K562 (cell line): ENCODE measurements around the gene DENND10. TPM values are rescaled to one million over a fixed set of nuclear protein-coding genes. Genes with fewer than 3 reads are reported as not detected.

Source experiments
- ATAC-seq: fragments of 200-7000 bp; cut with Tn5 transposase; 3 replicates; pipeline ENCODE4 v1.9.1; 2020; ENCODE audit warnings: moderate library complexity
- BruUV-seq: library from RNA; stranded (reverse); fragments of 400-500 nt; replicated peaks from 2 replicates; lab custom pipeline; 2021; lab: Mats Ljungman, UMichigan
- CTCF ChIA-PET: fragments of 300-600 bp; formaldehyde crosslinking; extraction: SDS; loops from one replicate; lab custom pipeline; 2021; ENCODE audit warnings: low intra/inter-chr PET ratio; lab: Yijun Ruan, JAX
- POLR2A ChIA-PET: fragments of 300-600, 350-650 bp; sonication (Branson Sonifier 250); formaldehyde crosslinking; extraction: SDS; loops from one replicate; lab custom pipeline; 2021; ENCODE audit warnings: antibody characterized with exemption, inconsistent platforms; lab: Yijun Ruan, JAX
- DNase-seq, 4 experiments: peaks; one replicate each; pipeline versions ENCODE4 v3.0.0 to v3.0.0-alpha.2; 2011 to 2018; ENCODE audit warnings: low spot score in 3 of 4, mixed read lengths in 3 of 4; ENCODE audit errors: extremely low read depth in 1 of 4
- FAIRE-seq: peaks from 2 replicates; lab custom pipeline; 2011; peaks lifted over from hg19 to GRCh38; lab: Jason Lieb, UNC
- H2AFZ ChIP-seq: 2 replicates; pipeline ENCODE4 v1.6.0; 2011; ENCODE audit warnings: low read depth, low read length, control low read depth, inconsistent platforms
- H3K27ac ChIP-seq: fragments of 200-600 bp; 3 replicates; pipeline ENCODE4 v1.8.0; 2011; ENCODE audit warnings: low read depth, mild to moderate bottlenecking, control low read depth, inconsistent platforms, low read length, moderate library complexity, mixed read lengths; ENCODE audit errors: extremely low read depth
- H3K27me3 ChIP-seq, 2 experiments: fragments of 300-600 bp in 1 of 2; 2 replicates in 1 of 2; 3 replicates in 1 of 2; pipeline versions ENCODE4 v1.6.0 to v1.8.0; 2011; ENCODE audit warnings: inconsistent platforms in 2 of 2, low read length in 2 of 2, mild to moderate bottlenecking in 1 of 2, mixed read lengths in 1 of 2, moderate library complexity in 1 of 2; ENCODE audit not compliant: control insufficient read depth in 2 of 2, insufficient read depth in 2 of 2
- H3K36me3 ChIP-seq: fragments of 300-600 bp; 3 replicates; pipeline ENCODE4 v1.8.0; 2011; ENCODE audit warnings: mild to moderate bottlenecking, low read length, inconsistent platforms; ENCODE audit not compliant: control insufficient read depth, insufficient read depth
- H3K4me1 ChIP-seq, 2 experiments: fragments of 200-600 bp in 1 of 2; replicated peaks in 1 of 2; 2 replicates in 1 of 2; 3 replicates in 1 of 2; pipeline versions ENCODE4 v1.5.1 to v1.8.0; 2011; ENCODE audit warnings: inconsistent platforms in 2 of 2, low read length in 2 of 2, mild to moderate bottlenecking in 1 of 2, mixed read lengths in 1 of 2, moderate library complexity in 1 of 2; ENCODE audit not compliant: control insufficient read depth in 2 of 2, insufficient read depth in 2 of 2
- H3K4me2 ChIP-seq: 2 replicates; pipeline ENCODE4 v1.6.1; 2011; ENCODE audit warnings: low read length, control low read depth, inconsistent platforms, mixed read lengths; ENCODE audit not compliant: insufficient read depth
- H3K4me3 ChIP-seq: fragments of 200-600 bp; sonication (generic), shearing (Covaris generic); 2 replicates; pipeline ENCODE4 v1.5.1; 2016; ENCODE audit warnings: control low read depth, inconsistent platforms
- H3K79me2 ChIP-seq: fragments of 200-600 bp; 3 replicates; pipeline ENCODE4 v1.8.0; 2011; ENCODE audit warnings: low read length, inconsistent platforms; ENCODE audit not compliant: control insufficient read depth, insufficient read depth
- H3K9ac ChIP-seq, 2 experiments: 2 replicates each; pipeline versions ENCODE4 v1.6.0 to v1.6.1; 2011; ENCODE audit warnings: low read depth in 2 of 2, low read length in 2 of 2, control low read depth in 1 of 2, inconsistent platforms in 1 of 2, mild to moderate bottlenecking in 1 of 2, mixed read lengths in 1 of 2; ENCODE audit not compliant: insufficient read depth in 1 of 2
- H3K9me1 ChIP-seq: one replicate; pipeline ENCODE4 v1.6.0; 2011; ENCODE audit warnings: inconsistent platforms, mild to moderate bottlenecking, low read length, moderate library complexity; ENCODE audit not compliant: control insufficient read depth, insufficient read depth
- H3K9me3 ChIP-seq: replicated peaks from 2 replicates; pipeline ENCODE4 v1.5.1; 2011; ENCODE audit warnings: low read depth, low read length, inconsistent platforms; ENCODE audit not compliant: control insufficient read depth, insufficient read depth
- H4K20me1 ChIP-seq: replicated peaks from 2 replicates; pipeline ENCODE4 v1.6.1; 2011; ENCODE audit warnings: low read length, inconsistent platforms, mixed read lengths; ENCODE audit not compliant: control insufficient read depth, insufficient read depth
- BCOR ChIP-seq: fragments of 450-650 bp; IDR thresholded peaks from 2 replicates; pipeline ENCODE4 v1.6.1; 2016
- BRF1 ChIP-seq: IDR thresholded peaks from 3 replicates; pipeline ENCODE4 v1.6.1; 2011; ENCODE audit warnings: borderline replicate concordance, mild to moderate bottlenecking; ENCODE audit not compliant: insufficient read length; ENCODE audit errors: extremely low read depth
- CCNT2 ChIP-seq: IDR thresholded peaks from 2 replicates; pipeline ENCODE4 v1.6.1; 2011; ENCODE audit warnings: borderline replicate concordance, low read depth, mild to moderate bottlenecking, moderate library complexity, mixed read lengths, low read length; ENCODE audit not compliant: insufficient read length; ENCODE audit errors: extremely low read depth
- E2F1 ChIP-seq: sonication (generic); formaldehyde crosslinking; IDR thresholded peaks from 2 replicates; pipeline ENCODE4 v1.8.1; 2023; ENCODE audit warnings: mild to moderate bottlenecking, missing genetic modification reagents, moderate library complexity
- ETV1 ChIP-seq: fragments of 450-650 bp; conservative IDR thresholded peaks from 2 replicates; pipeline ENCODE4 v1.6.1; 2016; ENCODE audit warnings: missing genetic modification characterization, control low read depth, low read depth, missing compliant biosample characterization
- FOXP4 ChIP-seq: sonication (generic); formaldehyde crosslinking; IDR thresholded peaks from 2 replicates; pipeline ENCODE4 v1.8.0; 2022; ENCODE audit warnings: mild to moderate bottlenecking, missing genetic modification reagents, borderline replicate concordance
- HDAC2 ChIP-seq: fragments of 450-650 bp; IDR thresholded peaks from 2 replicates; pipeline ENCODE4 v1.6.1; 2016; ENCODE audit warnings: mild to moderate bottlenecking
- KDM1A ChIP-seq, 2 experiments: fragments of 450-650 bp; IDR thresholded peaks; 2 replicates each; pipeline ENCODE4 v1.6.1; 2016; ENCODE audit warnings: mild to moderate bottlenecking in 2 of 2
- MAFG ChIP-seq: fragments of 450-650 bp; conservative IDR thresholded peaks from 2 replicates; pipeline ENCODE4 v1.6.1; 2016; ENCODE audit warnings: missing genetic modification characterization, missing compliant biosample characterization
- NFATC3 ChIP-seq: fragments of 450-650 bp; IDR thresholded peaks from 2 replicates; pipeline ENCODE4 v1.6.1; 2017; ENCODE audit warnings: mild to moderate bottlenecking
- PHB2 ChIP-seq: fragments of 450-650 bp; IDR thresholded peaks from 2 replicates; pipeline ENCODE4 v1.6.1; 2017; ENCODE audit warnings: low read depth
- PHF8 ChIP-seq: fragments of 200-600 bp; sonication (generic); IDR thresholded peaks from 2 replicates; pipeline ENCODE4 v1.6.1; 2012; ENCODE audit warnings: mixed run types, mild to moderate bottlenecking, inconsistent platforms, low read length, moderate library complexity, borderline replicate concordance
- RBFOX2 ChIP-seq: fragments of 200-400 bp; formaldehyde crosslinking; IDR thresholded peaks from 2 replicates; pipeline ENCODE4 v1.6.1; 2017; ENCODE audit warnings: low read depth, mild to moderate bottlenecking, low read length, moderate library complexity
- SETDB1 ChIP-seq: IDR thresholded peaks from one replicate; pipeline ENCODE4 v1.6.1; 2012; ENCODE audit warnings: low read length, control low read depth, inconsistent platforms
- SMARCA5 ChIP-seq: fragments of 450-650 bp; IDR thresholded peaks from 2 replicates; pipeline ENCODE4 v1.6.1; 2016
- TEAD1 ChIP-seq, 2 experiments: fragments of 450-650 bp in 1 of 2; sonication (generic) in 1 of 2; formaldehyde crosslinking; IDR thresholded peaks; 2 replicates each; pipeline versions ENCODE4 v1.4.0 to v1.8.0; 2020 to 2022; ENCODE audit warnings: mild to moderate bottlenecking in 2 of 2, missing genetic modification reagents in 1 of 2
- YY1 ChIP-seq, 3 experiments: IDR thresholded peaks; 2 replicates each; pipeline ENCODE4 v1.6.1; 2011; ENCODE audit warnings: low read length in 2 of 3, mild to moderate bottlenecking in 2 of 3, moderate library complexity in 2 of 3, borderline replicate concordance in 1 of 3, control low read depth in 1 of 3, low read depth in 1 of 3; ENCODE audit not compliant: insufficient read depth in 3 of 3, insufficient replicate concordance in 2 of 3, control insufficient read depth in 1 of 3, insufficient read length in 1 of 3; ENCODE audit errors: extremely low read depth in 1 of 3
- ZKSCAN3 ChIP-seq: fragments of 250-450 bp; sonication (Bioruptor Pico); IDR thresholded peaks from 2 replicates; pipeline ENCODE4 v1.4.0; 2020
- ZNF184 ChIP-seq: sonication (generic); formaldehyde crosslinking; IDR thresholded peaks from 2 replicates; pipeline ENCODE4 v1.5.0; 2020; ENCODE audit warnings: missing genetic modification reagents
- ZNF23 ChIP-seq: fragments of 250-450 bp; sonication (Bioruptor Pico); IDR thresholded peaks from 2 replicates; pipeline ENCODE4 v1.4.0; 2020; ENCODE audit warnings: mild to moderate bottlenecking
- ZNF436 ChIP-seq: fragments of 250-450, 450-650 bp; sonication (Bioruptor Pico); formaldehyde crosslinking; IDR thresholded peaks from 2 replicates; pipeline ENCODE4 v1.7.0; 2020; ENCODE audit warnings: mild to moderate bottlenecking
- ZNF778 ChIP-seq: fragments of 450-650 bp; formaldehyde crosslinking; IDR thresholded peaks from 2 replicates; pipeline ENCODE4 v1.4.0; 2020; ENCODE audit warnings: mild to moderate bottlenecking, moderate library complexity
- WGBS: fragments of 100-300 bp; shearing (Covaris generic); methylation state at CpG from one replicate; pipeline ENCODE4 v1.1.6; 2016; ENCODE audit warnings: low coverage, mixed read lengths; ENCODE audit not compliant: insufficient coverage; ENCODE audit errors: missing lambda C conversion rate; 5-methylcytosine and 5-hydroxymethylcytosine counted together
- in situ Hi-C: fragments of 300-500 bp; cut with MboI; formaldehyde crosslinking; loops from 4 replicates; pipeline ENCODE4 v1.15.0; 2018; ENCODE audit warnings: inconsistent platforms, mixed read lengths
- intact Hi-C: fragments of 100-400 bp; cut with micrococcal nuclease; formaldehyde crosslinking; loops from 2 replicates; pipeline ENCODE4 v1.14.2; 2022
- polyA plus RNA-seq, 8 experiments: library from polyadenylated mRNA; depleted of rRNA in 4 of 8; stranded (reverse) in 5 of 8; unstranded in 3 of 8; fragments of >200 nt; fragmentation: Nextera tagmentation in 2 of 8; fragmentation: Illumina TruSeq in 1 of 8; extraction: Ambion mirVana in 2 of 8; extraction: Trizol in 1 of 8; gene quantifications; 2 replicates each; pipeline versions ENCODE4 v1.2.1 to v1.2.3, GENCODE V29; 2011 to 2014; ENCODE audit warnings: inconsistent platforms in 1 of 8, missing spikeins in 1 of 8
- total RNA-seq, 7 experiments: library from RNA; depleted of rRNA in 6 of 7; stranded (reverse); fragments of >200 nt in 6 of 7; fragmentation: Illumina TruSeq in 2 of 7; extraction: Trizol in 2 of 7; gene quantifications; 2 replicates each; pipeline versions ENCODE4 v1.2.1 to v1.2.3, GENCODE V29; 2011 to 2021; ENCODE audit warnings: low replicate concordance in 1 of 7

Gene DENND10
- total and polyA plus RNA-seq, 9 of the 15 experiments (the other 6 are each of a cell fraction or from before 2014, with no cell fraction given) = 9.4 to 20.0 (median 12.5) TPM

- Histone ChIP-seq H2AFZ (peak overlapping the region; percentile 89), H3K27me3 (no peaks in the 10 kb centered on the region), H4K20me1 (no peaks in the 10 kb centered on the region), H3K4me3 (no peak overlapping the region), H3K9me3 (no peaks in the 10 kb centered on the region), H3K9ac (peak overlapping the region; percentile 82 to 95; a peak in 3 of 4 replicates), H3K4me1 (peaks cover 36 to 43% of the 10 kb centered on the region in 2 experiments), H3K79me2 (peaks cover 42% of the 10 kb centered on the region), H3K4me2 (peak overlapping the region; percentile 98), H3K36me3 (peaks cover 51% of the 10 kb centered on the region), H3K9me1 (no peaks in the 10 kb centered on the region), H3K27ac (peak overlapping the region; percentile 97)
- FAIRE-seq = peak; percentile 70
- WGBS = 14% methylated on average over 8 of the region's 8 CpGs
- ATAC-seq = peak; percentile 4; the same call in 1 of the 3 replicates
- ChIA-PET CTCF (no interaction called here), POLR2A (no interaction called here)
- peak in 1 of 4 experiments; percentile 49 for DNase-seq
- in situ Hi-C loops = no loop called here
- no TSS peak for BruUV-seq
- intact Hi-C loops = no loop called here
- TF ChIP-seq ZNF778 (no peak), FOXP4 (CRISPR knock-in tag) (no peak), RBFOX2 (no peak), HDAC2 (0 out of 2 replicates have a peak, but pooled peaks have one; percentile 41), E2F1 (CRISPR knock-in tag) (no peak), ETV1 (tag) (no peak), ZNF184 (CRISPR knock-in tag) (no peak), PHB2 (no peak), KDM1A (IDR thresholded peaks at IDR 0.05) (0 out of 4 replicates have a peak, but pooled peaks have one; percentile 23 to 24), BRF1 (no peak), ZNF23 (CRISPR knock-in tag) (no peak), TEAD1 (CRISPR knock-in tag; IDR thresholded peaks at IDR 0.05) (no peak), YY1 (IDR thresholded peaks at IDR 0.05; ENCODE audit: borderline replicate concordance in 1 of 3, control insufficient read depth in 1 of 3, extremely low read depth in 1 of 3, insufficient read depth in 3 of 3, insufficient read length in 1 of 3, insufficient replicate concordance in 2 of 3, low read depth in 1 of 3, low read length in 2 of 3) (peak in 1 of 3 experiments; percentile 28), ZNF436 (CRISPR knock-in tag) (0 out of 2 replicates have a peak, but pooled peaks have one; percentile 36), MAFG (no peak), ZKSCAN3 (CRISPR knock-in tag) (no peak), PHF8 (no peak), NFATC3 (no peak), SMARCA5 (0 out of 2 replicates have a peak, but pooled peaks have one; percentile 46), CCNT2 (no peak), SETDB1 (no peak), BCOR (peak; percentile 54; the same call in 1 of the 2 replicates)
Measured at GRCh38 chr10:119166564-119166963, 62.7 kb downstream of the DENND10 start.
